ENCODE data around the gene TMBIM6.
A peak's percentile ranks its signal among the peaks of the same experiment; 100 is the strongest.

Gene TMBIM6

DNA sequence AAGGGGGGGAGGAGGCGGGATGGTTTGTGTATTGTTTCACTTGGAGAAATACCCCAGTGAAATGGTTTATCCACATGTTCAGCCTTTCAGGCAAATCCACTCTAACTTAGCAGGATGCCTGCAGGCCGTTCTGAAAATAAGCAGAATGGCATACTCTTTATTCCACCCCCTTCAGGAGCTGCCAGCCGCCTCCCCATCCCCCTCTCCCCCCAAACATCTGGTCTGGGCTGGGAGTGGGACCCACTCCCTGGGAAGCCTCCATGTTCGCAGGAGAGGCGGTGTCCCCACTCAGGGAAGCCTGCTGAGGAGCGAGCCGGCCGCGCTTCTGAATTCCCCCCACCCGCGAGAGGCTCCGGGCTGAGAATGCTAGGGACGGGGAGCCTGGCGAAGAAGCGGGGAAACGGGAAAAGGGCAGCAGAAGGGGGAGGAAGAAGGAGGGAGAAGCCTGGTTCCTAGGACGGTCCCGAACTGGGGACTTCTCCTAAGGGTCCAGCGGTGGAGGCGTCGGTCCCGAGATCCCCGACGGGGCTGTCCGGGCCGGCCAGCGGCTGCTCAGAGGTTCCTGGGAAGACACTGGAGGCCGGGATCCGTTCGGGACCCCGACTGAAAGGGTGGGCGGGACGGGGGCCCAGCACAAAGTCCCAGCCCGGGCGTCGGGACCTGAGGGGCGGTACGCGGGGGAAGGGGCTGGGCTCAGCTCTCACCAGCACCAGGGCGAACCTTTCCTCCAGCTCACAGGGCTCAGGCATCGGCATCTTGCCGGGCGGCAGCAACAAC is 34.8 kb upstream of the TMBIM6 start:
- TF ChIP-seq CTCF (IDR thresholded peaks at IDR 0.05; ENCODE audit: low read length) (no peak), EZH2phosphoT487 (IDR thresholded peaks at IDR 0.05; ENCODE audit: low read length) (no peak), EZH2 (optimal IDR thresholded peaks at IDR 0.05; ENCODE audit: low read depth, low read length) (no peak)
- no peaks in the 10 kb centered on the region for H4K20me1 ChIP-seq (ENCODE audit: insufficient read depth, low read length)
- H3K9ac ChIP-seq (ENCODE audit: low read length): peak overlapping the region; percentile 76
- peaks cover 23% of the 10 kb centered on the region; the same call in 1 of the 2 replicates for H3K79me2 ChIP-seq (ENCODE audit: low read length)
- H2AFZ ChIP-seq (ENCODE audit: low read length): peak overlapping the region; percentile 76
- H3K27ac ChIP-seq (ENCODE audit: low read length): no peak overlapping the region
- no peaks in the 10 kb centered on the region for H3K9me3 ChIP-seq (replicated peaks; ENCODE audit: insufficient read depth, low read length)
- H3K4me2 ChIP-seq (ENCODE audit: low read depth, low read length): peak overlapping the region; percentile 77
- H3K9me2 ChIP-seq (replicated peaks; ENCODE audit: insufficient read depth, low read length): no peaks in the 10 kb centered on the region
- no peak for DNase-seq
- peak overlapping the region; percentile 84 for H3K4me3 ChIP-seq (ENCODE audit: low read length)
- peaks cover 22% of the 10 kb centered on the region for H3K4me1 ChIP-seq (ENCODE audit: low read length)
- H3K36me3 ChIP-seq (replicated peaks; ENCODE audit: insufficient read depth, low read length): no peaks in the 10 kb centered on the region
- H3F3A ChIP-seq (ENCODE audit: insufficient read depth, low read length): 0 out of 2 replicates have a peak, but pooled peaks cover 5% of the 10 kb centered on the region
- H3K27me3 ChIP-seq (replicated peaks; ENCODE audit: insufficient read depth, low read length): no peaks in the 10 kb centered on the region; the same call in 1 of the 2 replicates

DNA sequence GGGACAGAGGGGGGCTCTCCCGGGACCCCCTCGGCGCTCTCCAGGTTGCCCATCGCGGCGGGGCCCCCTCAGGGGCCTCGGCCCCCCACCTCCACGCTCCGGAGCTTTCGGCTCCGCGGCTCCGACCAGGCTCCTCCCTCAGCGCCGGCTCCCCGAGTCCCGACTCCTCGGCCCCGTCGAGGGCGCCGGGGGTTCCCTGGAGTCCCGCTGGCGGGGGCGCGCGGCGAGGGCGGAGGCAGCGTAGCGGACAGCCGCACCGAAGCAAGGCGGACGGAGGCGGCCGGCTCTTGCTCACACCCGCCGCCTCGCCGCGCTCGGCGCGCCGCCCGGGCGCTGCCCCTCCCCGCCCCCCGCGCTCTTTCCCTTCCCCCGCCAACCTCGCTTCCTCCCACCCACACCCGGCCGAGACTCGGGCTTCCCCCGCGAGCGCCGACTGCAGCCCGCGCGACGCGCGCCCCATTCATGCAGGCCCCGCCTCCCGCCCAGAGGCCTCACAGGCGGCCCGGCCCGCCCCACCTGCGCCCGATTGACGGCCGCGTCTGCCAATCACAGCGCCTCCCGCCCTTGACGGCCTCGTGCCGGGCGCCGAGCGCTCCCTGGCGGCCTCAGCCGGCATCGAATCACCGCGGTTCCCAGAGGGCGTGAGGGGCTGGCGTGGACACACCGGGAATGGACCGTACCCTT is 34.1 kb upstream of the TMBIM6 start, which contains the start of gene FMNL3:
FMNL3 (minus strand) TSS at position 278 of the 684 bp plus-strand sequence; CDS start at position 53, 225 bp downstream.
- Histone ChIP-seq H3K4me3 (ENCODE audit: low read length) (peak within 1 kb of the TSS; percentile 84), H3K36me3 (replicated peaks; ENCODE audit: insufficient read depth, low read length) (no peaks in the 10 kb centered on the region), H3K9ac (ENCODE audit: low read length) (peak within 1 kb of the TSS; percentile 76), H2AFZ (ENCODE audit: low read length) (peak within 1 kb of the TSS; percentile 76), H3K27ac (ENCODE audit: low read length) (no peak within 1 kb of the TSS), H3K79me2 (ENCODE audit: low read length) (peaks cover 23% of the 10 kb centered on the region; the same call in 1 of the 2 replicates), H3F3A (ENCODE audit: insufficient read depth, low read length) (0 out of 2 replicates have a peak, but pooled peaks cover 3% of the 10 kb centered on the region), H3K4me1 (ENCODE audit: low read length) (peaks cover 22% of the 10 kb centered on the region), H3K9me3 (replicated peaks; ENCODE audit: insufficient read depth, low read length) (no peaks in the 10 kb centered on the region), H3K9me2 (replicated peaks; ENCODE audit: insufficient read depth, low read length) (no peaks in the 10 kb centered on the region), H4K20me1 (ENCODE audit: insufficient read depth, low read length) (no peaks in the 10 kb centered on the region), H3K4me2 (ENCODE audit: low read depth, low read length) (peak within 1 kb of the TSS; percentile 77), H3K27me3 (replicated peaks; ENCODE audit: insufficient read depth, low read length) (no peaks in the 10 kb centered on the region; the same call in 1 of the 2 replicates)
- peak; percentile 96 for DNase-seq
- TF ChIP-seq EZH2 (optimal IDR thresholded peaks at IDR 0.05; ENCODE audit: low read depth, low read length) (no peak), CTCF (IDR thresholded peaks at IDR 0.05; ENCODE audit: low read length) (peak; percentile 97)

DNA sequence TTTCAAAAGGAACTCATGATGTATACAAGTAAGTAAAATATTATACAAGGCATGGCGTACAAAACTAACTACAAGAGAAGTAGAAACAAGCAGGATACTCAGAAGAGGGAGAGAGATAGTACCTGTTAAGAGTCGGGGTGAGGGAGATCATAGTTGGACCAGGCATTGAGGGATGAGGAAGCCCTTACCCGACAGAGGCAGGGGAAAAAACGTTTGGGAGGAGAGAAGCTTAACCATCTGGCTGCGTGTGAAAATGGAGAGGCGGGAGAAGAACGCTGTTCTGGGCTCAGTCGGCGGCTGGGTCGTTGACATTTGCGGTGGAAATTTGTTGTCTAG is 33.6 kb upstream of the TMBIM6 start:
- Histone ChIP-seq H3K4me1 (ENCODE audit: low read length) (peaks cover 22% of the 10 kb centered on the region), H2AFZ (ENCODE audit: low read length) (peak overlapping the region; percentile 54), H3K9me3 (replicated peaks; ENCODE audit: insufficient read depth, low read length) (no peaks in the 10 kb centered on the region), H3K9ac (ENCODE audit: low read length) (no peak overlapping the region), H4K20me1 (ENCODE audit: insufficient read depth, low read length) (no peaks in the 10 kb centered on the region), H3K9me2 (replicated peaks; ENCODE audit: insufficient read depth, low read length) (no peaks in the 10 kb centered on the region), H3K4me3 (ENCODE audit: low read length) (peak overlapping the region; percentile 20; the same call in 1 of the 2 replicates), H3K4me2 (ENCODE audit: low read depth, low read length) (peak overlapping the region; percentile 64; the same call in 1 of the 2 replicates), H3K27me3 (replicated peaks; ENCODE audit: insufficient read depth, low read length) (no peaks in the 10 kb centered on the region; the same call in 1 of the 2 replicates), H3K36me3 (replicated peaks; ENCODE audit: insufficient read depth, low read length) (no peaks in the 10 kb centered on the region), H3K79me2 (ENCODE audit: low read length) (peaks cover 22% of the 10 kb centered on the region; the same call in 1 of the 2 replicates), H3K27ac (ENCODE audit: low read length) (no peak overlapping the region), H3F3A (ENCODE audit: insufficient read depth, low read length) (no peaks in the 10 kb centered on the region)
- no peak for DNase-seq
- TF ChIP-seq CTCF (IDR thresholded peaks at IDR 0.05; ENCODE audit: low read length) (no peak), EZH2phosphoT487 (IDR thresholded peaks at IDR 0.05; ENCODE audit: low read length) (no peak), EZH2 (optimal IDR thresholded peaks at IDR 0.05; ENCODE audit: low read depth, low read length) (no peak)
